Activated T-helper 9 cell treated with anti-CD3 and anti-CD28 coated beads, Interleukin-2, amount 50 U/mL, for 16 hours (primary cell): Measurements from ENCODE around the gene CASP10.
"Not testable (repeated sequence)": the region's sequence is repeated elsewhere in the genome, so short reads cannot be mapped to it uniquely, and the experiment has no call there.

ENCODE experiments used
- DNase-seq: peaks from one replicate; pipeline ENCODE4 v3.0.0-alpha.2; 2020; ENCODE audit warnings: low read depth

The CASP10 gene

GRCh38 chr2:201156036-201156435, 26.9 kb upstream of the CASP10 start:
- DNase-seq: no peak

DNA sequence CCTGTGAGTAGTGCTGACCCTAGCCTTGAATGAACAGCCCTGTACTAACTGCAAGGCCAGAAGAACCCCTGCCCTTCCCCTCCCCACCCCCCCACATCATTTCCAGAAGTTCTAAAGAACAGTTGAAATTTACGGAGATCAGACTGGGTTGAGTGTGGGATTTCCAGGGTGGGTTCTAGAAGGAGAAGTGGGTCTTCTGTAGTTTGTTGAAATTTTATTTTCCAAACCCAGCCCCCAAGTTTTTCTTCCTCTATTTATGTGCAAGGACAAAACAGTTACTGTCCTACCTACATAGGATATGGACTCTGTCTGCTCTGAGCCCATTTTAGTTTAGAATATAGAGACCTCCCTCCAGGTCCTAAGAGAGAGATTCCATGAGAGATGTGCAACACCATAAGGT, 26.3 kb upstream of the CASP10 start:
- no peak for DNase-seq

- no peak for DNase-seq
Measured at GRCh38 chr2:201157694-201158093, 25.2 kb upstream of the CASP10 start.

GRCh38 chr2:201158111-201158929, 24.6 kb upstream of the CASP10 start:
- DNase-seq: no peak

DNA sequence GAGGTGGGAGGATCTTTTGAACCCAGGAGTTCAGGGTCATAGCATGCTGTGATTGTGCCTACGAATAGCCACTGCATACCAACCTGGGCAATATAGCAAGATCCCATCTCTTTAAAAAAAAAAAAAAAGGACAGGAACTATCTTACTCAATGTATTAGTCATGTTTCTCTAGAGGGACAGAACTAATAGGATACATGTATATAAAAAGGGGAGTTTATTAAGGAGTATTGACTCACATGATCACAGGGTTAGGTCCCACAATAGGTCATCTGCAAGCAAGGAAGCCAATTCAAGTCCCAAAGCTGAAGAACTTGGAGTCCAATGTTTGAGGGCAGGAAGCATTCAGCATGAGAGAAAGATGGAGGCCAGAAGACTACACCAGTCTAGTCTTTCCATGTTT, 18.8 kb upstream of the CASP10 start:
- no peak for DNase-seq

DNA sequence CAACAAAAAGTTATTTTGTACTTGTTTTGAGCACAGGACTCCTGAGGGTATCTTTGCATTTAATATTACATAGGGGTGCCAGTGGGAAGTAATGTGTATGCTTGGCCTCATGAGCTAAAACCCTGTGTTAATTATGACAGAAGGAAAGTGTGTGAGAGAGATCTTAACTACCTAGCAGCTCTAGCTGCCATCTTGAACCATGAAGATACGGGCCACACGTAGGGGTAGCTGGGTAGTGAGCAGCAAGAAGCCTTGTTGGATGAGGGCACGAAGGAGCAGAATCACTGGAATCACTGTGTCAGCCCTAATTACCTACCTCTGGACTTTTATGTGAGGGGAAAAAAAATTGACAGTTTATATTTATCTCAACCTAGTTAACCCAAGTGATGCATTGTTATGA, 15.4 kb upstream of the CASP10 start:
- no peak for DNase-seq

GRCh38 chr2:201168496-201168895, 14.4 kb upstream of the CASP10 start:
- not testable (repeated sequence) for DNase-seq

DNA sequence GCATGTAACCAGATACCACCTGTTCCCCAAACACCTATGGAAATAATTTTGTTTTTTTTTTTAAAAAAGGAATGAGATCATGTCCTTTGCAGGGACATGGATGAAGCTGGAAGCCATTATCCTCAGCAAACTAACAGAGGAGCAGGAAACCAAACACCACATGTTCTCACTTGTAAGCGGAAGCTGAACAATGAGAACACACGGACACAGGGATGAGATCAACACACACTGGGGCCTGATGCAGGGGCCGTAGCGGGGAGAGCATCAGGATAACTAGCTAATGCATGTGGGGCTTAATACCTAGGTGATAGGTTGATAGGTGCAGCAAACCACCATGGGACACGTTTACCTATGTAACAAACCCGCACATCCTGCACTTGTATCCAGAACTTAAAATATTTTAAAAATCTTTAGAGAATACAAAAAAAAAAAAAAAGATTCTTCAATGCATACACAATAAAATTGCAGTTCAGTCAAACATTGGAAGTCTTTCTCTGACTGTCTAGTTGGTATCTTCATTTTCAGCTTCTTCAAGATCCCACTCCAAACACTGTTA, 11.6 kb upstream of the CASP10 start:
- DNase-seq: no peak

DNA sequence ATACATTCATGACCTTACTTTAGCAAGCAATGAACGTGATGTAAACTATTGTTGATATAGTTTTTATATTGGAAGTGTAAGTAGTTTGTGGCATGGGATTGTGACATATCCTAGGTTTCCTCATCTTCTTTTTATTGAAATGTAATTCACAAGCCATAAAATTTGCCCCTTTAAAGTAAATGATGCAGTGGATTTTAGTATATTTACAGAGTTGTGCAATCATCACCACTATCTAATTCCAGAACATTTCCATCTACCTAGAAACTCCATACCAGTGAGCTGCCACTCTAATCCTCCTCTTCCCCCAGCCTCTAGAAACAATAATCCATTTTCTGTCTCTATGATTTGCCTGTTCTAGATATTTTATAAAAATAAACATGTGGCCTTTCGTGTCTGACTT, 10.7 kb upstream of the CASP10 start:
- DNase-seq: no peak

DNA sequence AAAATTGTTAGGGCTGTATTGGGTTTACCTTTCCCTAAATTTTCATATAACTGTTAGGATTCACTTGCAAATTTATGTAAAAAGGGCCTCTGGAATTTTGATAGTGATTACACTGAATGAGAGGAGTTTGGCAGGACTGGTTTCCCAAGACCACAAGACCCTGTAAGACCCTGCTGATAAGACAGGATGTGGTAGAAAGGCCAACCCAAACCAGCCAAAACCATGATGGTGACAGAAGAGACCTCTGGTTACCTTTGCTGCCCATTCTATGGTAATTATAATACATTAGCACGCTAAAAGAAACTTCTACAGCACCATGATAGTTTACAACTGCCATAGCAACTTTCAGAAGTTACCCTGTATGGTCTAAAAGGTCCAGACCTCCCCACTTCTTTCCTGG, 8.3 kb upstream of the CASP10 start:
- no peak for DNase-seq

GRCh38 chr2:201176081-201176481, 6.9 kb upstream of the CASP10 start:
- DNase-seq: no peak

GRCh38 chr2:201180010-201180409, 2.9 kb upstream of the CASP10 start:
- no peak for DNase-seq

- DNase-seq: no peak
Measured at GRCh38 chr2:201183365-201183727, 405 bp downstream of the CASP10 start.

DNA sequence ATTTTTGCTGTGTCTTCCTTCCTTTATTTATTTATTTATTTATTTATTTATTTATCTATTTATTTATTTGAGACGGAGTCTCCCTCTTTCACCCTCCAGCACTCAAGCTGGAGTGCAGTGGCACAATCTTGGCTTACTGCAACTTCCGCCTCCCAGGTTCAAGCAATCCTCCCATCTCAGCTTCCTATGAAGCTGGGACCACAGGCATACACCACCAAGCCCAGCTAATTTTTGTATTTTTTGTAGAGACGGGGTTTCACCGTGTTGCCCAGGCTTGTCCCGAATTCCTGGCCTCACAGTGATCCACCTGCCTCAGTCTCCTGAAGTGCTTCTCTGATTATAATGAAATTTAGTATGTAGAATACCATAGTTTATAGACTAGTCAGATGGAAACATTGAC, 894 bp downstream of the CASP10 start:
- not testable (repeated sequence) for DNase-seq

DNA sequence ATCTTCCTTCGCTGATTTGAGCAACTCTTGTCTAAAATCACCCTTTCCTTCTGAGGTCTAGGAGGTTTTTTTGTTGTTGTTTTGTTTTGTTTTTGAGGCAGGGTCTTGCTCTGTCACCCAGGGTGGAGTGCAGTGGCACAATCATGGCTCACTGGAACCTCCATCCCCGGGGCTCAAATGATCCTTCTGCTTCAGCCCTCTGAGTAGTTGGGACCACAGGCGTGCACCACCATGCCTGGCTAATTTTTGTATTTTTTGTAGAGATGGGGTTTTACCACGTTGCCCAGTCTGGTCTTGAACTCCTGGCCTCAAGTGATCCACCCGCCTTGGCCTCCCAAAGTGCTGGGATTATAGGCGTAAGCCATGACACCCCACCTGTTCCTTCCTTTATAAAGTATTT, 1.3 kb downstream of the CASP10 start:
- not testable (repeated sequence) for DNase-seq

DNA sequence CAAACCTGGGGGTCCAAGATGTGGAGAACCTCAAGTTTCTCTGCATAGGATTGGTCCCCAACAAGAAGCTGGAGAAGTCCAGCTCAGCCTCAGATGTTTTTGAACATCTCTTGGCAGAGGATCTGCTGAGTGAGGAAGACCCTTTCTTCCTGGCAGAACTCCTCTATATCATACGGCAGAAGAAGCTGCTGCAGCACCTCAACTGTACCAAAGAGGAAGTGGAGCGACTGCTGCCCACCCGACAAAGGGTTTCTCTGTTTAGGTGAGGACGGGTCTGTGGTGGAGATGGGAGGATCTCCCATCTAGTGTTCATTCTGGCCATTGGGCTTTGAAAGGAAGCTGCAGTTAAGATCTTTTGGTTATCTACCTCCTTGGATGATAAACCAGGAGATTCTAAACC, 2.9 kb downstream of the CASP10 start:
- no peak for DNase-seq

DNA sequence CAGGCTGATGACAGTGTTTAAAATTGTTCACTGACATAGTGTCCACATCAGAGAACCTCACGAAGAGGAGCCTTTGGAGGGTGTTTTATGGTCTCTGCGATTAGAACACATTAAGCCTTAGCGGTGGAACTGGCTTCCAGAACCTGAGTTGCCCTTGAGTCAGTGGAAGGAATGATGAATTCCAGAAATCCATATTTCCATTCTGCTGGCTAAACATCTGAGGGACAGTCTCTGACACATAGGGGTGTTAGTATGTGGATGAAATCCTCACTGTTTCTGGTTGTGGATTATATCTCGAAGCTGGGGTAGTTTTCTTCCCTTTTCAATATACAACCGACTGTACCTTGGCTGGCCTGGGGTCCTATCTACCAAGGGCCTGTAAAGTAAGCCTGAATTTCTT, 4.0 kb downstream of the CASP10 start:
- DNase-seq: no peak

DNA sequence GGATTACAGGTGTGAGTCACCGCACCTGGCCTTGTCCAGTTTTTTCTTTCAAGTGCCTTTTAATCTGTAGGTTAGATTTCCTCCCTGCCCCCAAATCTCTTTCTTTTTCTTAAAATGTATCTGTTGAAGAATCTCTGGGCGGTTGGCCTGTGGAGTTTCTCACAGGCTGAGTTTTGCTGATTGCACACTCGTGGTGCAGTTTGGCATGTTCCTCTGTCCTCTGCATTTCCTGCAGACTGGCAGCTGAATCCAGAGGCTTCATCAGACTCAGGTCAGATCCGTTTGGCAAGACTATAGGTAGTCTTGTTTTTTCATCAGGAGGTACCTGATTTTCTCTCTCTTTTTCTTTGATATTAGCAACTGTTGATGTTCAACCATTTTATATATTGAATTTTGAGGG, 5.5 kb downstream of the CASP10 start:
- no peak for DNase-seq

DNA sequence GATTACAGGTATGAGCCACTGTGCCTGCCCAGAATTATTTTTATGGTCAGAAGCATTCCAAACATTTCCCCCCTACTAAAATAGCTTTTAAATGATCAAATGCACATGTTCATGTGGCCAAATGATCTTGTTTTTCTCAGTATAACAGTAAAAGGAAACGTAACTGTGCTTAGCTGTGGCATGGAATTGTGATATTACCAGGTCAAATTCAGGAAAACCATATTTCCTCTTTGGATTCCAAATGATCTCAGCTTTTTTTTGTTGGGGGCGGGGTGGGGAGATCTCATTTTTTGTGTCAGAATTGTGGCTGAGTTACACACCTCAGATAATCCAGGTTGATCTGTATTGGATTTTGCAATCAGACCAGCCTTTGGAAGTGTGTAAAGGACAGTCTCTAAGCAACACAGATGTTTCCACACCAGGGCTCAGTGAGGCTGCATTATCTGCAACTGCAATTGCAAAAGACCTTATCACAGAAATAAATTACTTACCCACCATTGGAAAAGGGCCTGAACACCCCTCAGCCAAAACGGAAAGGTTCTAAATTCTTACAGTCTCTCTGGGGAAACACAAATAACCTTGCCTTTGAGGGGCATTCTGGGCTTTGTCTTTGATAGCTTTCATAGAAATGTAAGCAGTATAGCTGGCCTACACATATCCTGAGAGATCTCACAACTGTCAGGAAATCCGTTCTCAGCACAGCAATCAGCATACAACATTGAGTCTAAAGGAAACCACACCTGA, 8.4 kb downstream of the CASP10 start:
- DNase-seq: no peak

DNA sequence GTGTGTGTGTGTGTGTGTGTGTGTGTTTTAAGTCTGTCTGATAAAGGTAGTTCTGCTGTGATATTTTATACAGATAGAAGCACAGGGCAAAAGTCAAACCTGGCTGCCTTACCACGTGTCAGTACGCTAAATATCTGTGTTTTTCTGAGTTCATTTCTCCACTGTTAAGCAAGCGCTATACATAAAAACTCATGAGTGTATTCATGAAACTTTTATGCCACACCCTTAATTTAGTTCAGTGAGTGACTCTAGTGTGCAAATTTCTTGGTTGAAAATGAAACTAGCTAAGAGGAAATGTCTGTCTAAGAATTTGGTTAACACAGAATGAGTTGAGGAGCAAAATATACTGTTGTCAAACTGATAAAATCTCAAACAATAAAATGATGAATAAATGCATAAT, 11.2 kb downstream of the CASP10 start:
- DNase-seq: no peak

DNA sequence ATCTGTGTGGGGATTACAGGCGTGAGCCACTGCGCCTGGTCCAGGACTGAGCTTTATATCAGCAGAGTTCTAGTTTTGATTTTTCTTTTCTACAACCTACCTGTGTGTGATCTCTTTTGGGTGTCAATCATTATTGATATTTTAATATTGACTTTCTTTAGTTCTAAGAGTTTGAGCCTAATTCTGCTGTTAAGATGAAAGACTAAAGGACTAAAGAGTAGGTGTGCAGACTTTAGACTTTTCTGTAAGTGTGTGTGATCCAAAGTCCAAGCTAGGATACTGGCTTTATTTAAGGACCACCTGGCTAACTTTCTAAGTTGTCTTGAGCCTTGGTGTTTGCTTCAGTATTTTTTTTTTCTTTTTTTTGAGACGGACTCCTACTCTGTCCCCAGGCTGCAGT, 12.4 kb downstream of the CASP10 start:
- no peak for DNase-seq

GRCh38 chr2:201196003-201196402, 13.1 kb downstream of the CASP10 start:
- no peak for DNase-seq

- no peak for DNase-seq
Measured at GRCh38 chr2:201196803-201197202, 13.9 kb downstream of the CASP10 start.
